H9 (cell line): ENCODE measurements around the gene MAP7. TPM values are rescaled to one million over a fixed set of nuclear protein-coding genes. Genes with fewer than 3 reads are reported as not detected.

Experiments
- DNase-seq: peaks from one replicate; pipeline ENCODE4 v3.0.0-alpha.2; 2017
- H2AFZ ChIP-seq: one replicate; pipeline ENCODE4 v1.6.1; 2013; ENCODE audit warnings: mild to moderate bottlenecking, low read length, control low read depth, moderate library complexity
- H2AK5ac ChIP-seq: 2 replicates; pipeline ENCODE4 v1.6.1; 2013; ENCODE audit warnings: low read length, control low read depth, mixed read lengths; ENCODE audit not compliant: insufficient read length
- H2BK120ac ChIP-seq: one replicate; pipeline ENCODE4 v1.6.1; 2013; ENCODE audit warnings: low read depth, mild to moderate bottlenecking, low read length, control low read depth, inconsistent platforms; ENCODE audit not compliant: poor library complexity, severe bottlenecking
- H2BK12ac ChIP-seq: 2 replicates; pipeline ENCODE4 v1.6.1; 2013; ENCODE audit warnings: low read length, control low read depth, mixed read lengths, low read depth; ENCODE audit not compliant: insufficient read length
- H2BK15ac ChIP-seq: 2 replicates; pipeline ENCODE4 v1.6.1; 2013; ENCODE audit warnings: low read depth, low read length, control low read depth
- H2BK20ac ChIP-seq: one replicate; pipeline ENCODE4 v1.6.1; 2013; ENCODE audit warnings: low read depth, mild to moderate bottlenecking, low read length, control low read depth, inconsistent platforms; ENCODE audit not compliant: poor library complexity, severe bottlenecking
- H2BK5ac ChIP-seq: 2 replicates; pipeline ENCODE4 v1.6.1; 2013; ENCODE audit warnings: low read length, control low read depth, mixed read lengths; ENCODE audit not compliant: insufficient read length
- H3K14ac ChIP-seq: 2 replicates; pipeline ENCODE4 v1.6.1; 2013; ENCODE audit warnings: low read length, control low read depth; ENCODE audit not compliant: insufficient read depth
- H3K18ac ChIP-seq: 2 replicates; pipeline ENCODE4 v1.6.1; 2013; ENCODE audit warnings: low read depth, mild to moderate bottlenecking, mixed read lengths, low read length, control low read depth; ENCODE audit not compliant: insufficient read length
- H3K23ac ChIP-seq: 2 replicates; pipeline ENCODE4 v1.6.1; 2013; ENCODE audit warnings: low read length, control low read depth, mixed read lengths, low read depth; ENCODE audit not compliant: insufficient read length
- H3K23me2 ChIP-seq: 2 replicates; pipeline ENCODE4 v1.6.1; 2013; ENCODE audit warnings: low read depth, mild to moderate bottlenecking, mixed read lengths, low read length, control low read depth; ENCODE audit not compliant: insufficient read length, poor library complexity, severe bottlenecking
- H3K27ac ChIP-seq: 2 replicates; pipeline ENCODE4 v1.5.1; 2013; ENCODE audit warnings: low read length, control low read depth, mixed read lengths, low read depth; ENCODE audit not compliant: insufficient read length
- H3K27me3 ChIP-seq: 2 replicates; pipeline ENCODE4 v1.6.1; 2013; ENCODE audit warnings: low read length, control low read depth, inconsistent platforms; ENCODE audit not compliant: insufficient read depth
- H3K4ac ChIP-seq: 2 replicates; pipeline ENCODE4 v1.6.1; 2013; ENCODE audit warnings: low read depth, mild to moderate bottlenecking, control low read depth, inconsistent platforms, low read length, moderate library complexity
- H3K4me1 ChIP-seq: 2 replicates; pipeline ENCODE4 v1.6.1; 2013; ENCODE audit warnings: low read length, control low read depth, inconsistent platforms; ENCODE audit not compliant: insufficient read depth
- H3K4me2 ChIP-seq: 2 replicates; pipeline ENCODE4 v1.6.1; 2013; ENCODE audit warnings: low read length, control low read depth, mixed read lengths; ENCODE audit not compliant: insufficient read length, insufficient read depth
- H3K56ac ChIP-seq: 2 replicates; pipeline ENCODE4 v1.6.1; 2013; ENCODE audit warnings: low read depth, mild to moderate bottlenecking, mixed read lengths, low read length, control low read depth; ENCODE audit not compliant: insufficient read length
- H3K79me1 ChIP-seq: 2 replicates; pipeline ENCODE4 v1.6.1; 2013; ENCODE audit warnings: low read depth, mild to moderate bottlenecking, moderate library complexity, low read length, control low read depth, inconsistent platforms; ENCODE audit not compliant: insufficient read depth, poor library complexity, severe bottlenecking
- H3K79me2 ChIP-seq: 2 replicates; pipeline ENCODE4 v1.6.1; 2013; ENCODE audit warnings: low read length, control low read depth, inconsistent platforms; ENCODE audit not compliant: insufficient read depth
- H3K9ac ChIP-seq: 2 replicates; pipeline ENCODE4 v1.6.1; 2013; ENCODE audit warnings: low read length, control low read depth, mixed read lengths; ENCODE audit not compliant: insufficient read length; ENCODE audit errors: extremely low read depth
- H3K9me3 ChIP-seq: one replicate; pipeline ENCODE4 v1.6.1; 2013; ENCODE audit warnings: low read depth, low read length, inconsistent platforms; ENCODE audit not compliant: control insufficient read depth
- H3T11ph ChIP-seq: one replicate; pipeline ENCODE4 v1.6.1; 2013; ENCODE audit warnings: mild to moderate bottlenecking, low read length, control low read depth, inconsistent platforms
- H4K20me1 ChIP-seq: one replicate; pipeline ENCODE4 v1.6.1; 2013; ENCODE audit not compliant: control insufficient read depth, insufficient read length, insufficient read depth
- H4K5ac ChIP-seq: 2 replicates; pipeline ENCODE4 v1.6.1; 2013; ENCODE audit warnings: low read depth, mild to moderate bottlenecking, mixed read lengths, low read length, control low read depth; ENCODE audit not compliant: insufficient read length
- H4K8ac ChIP-seq: replicated peaks from 2 replicates; pipeline ENCODE4 v1.6.1; 2013; ENCODE audit warnings: low read length, control low read depth, mixed read lengths, low read depth; ENCODE audit not compliant: insufficient read length
- H4K91ac ChIP-seq: 2 replicates; pipeline ENCODE4 v1.6.1; 2013; ENCODE audit warnings: low read depth, mild to moderate bottlenecking, moderate library complexity, mixed read lengths, low read length, control low read depth; ENCODE audit not compliant: insufficient read length
- H3K27ac Mint-ChIP-seq, 3 experiments: 2 replicates in 2 of 3; 3 replicates in 1 of 3; pipeline ENCODE4 v1.8.0; 2020 to 2021; ENCODE audit warnings: mixed read lengths in 3 of 3, mild to moderate bottlenecking in 1 of 3, moderate library complexity in 1 of 3
- H3K27me3 Mint-ChIP-seq: 2 replicates; pipeline ENCODE4 v1.8.0; 2021; ENCODE audit warnings: low read depth, mild to moderate bottlenecking, moderate library complexity, mixed read lengths
- H3K36me3 Mint-ChIP-seq, 3 experiments: 2 replicates in 2 of 3; 3 replicates in 1 of 3; pipeline ENCODE4 v1.8.0; 2020 to 2021; ENCODE audit warnings: low read depth in 3 of 3, mixed read lengths in 3 of 3; ENCODE audit not compliant: insufficient read depth in 1 of 3
- H3K4me1 Mint-ChIP-seq, 2 experiments: 2 replicates each; pipeline ENCODE4 v1.8.0; 2020; ENCODE audit warnings: mixed read lengths in 2 of 2
- H3K4me3 Mint-ChIP-seq, 2 experiments: 2 replicates in 1 of 2; 3 replicates in 1 of 2; pipeline ENCODE4 v1.8.0; 2020 to 2021; ENCODE audit warnings: mild to moderate bottlenecking in 2 of 2, mixed read lengths in 2 of 2, moderate library complexity in 1 of 2
- H3K9me3 Mint-ChIP-seq, 2 experiments: 2 replicates in 1 of 2; 3 replicates in 1 of 2; pipeline ENCODE4 v1.8.0; 2020; ENCODE audit warnings: mild to moderate bottlenecking in 2 of 2, mixed read lengths in 2 of 2, moderate library complexity in 1 of 2
- CTCF ChIP-seq: fragments of 200-600 bp; sonication (generic); conservative IDR thresholded peaks from 3 replicates; pipeline ENCODE4 v1.8.0; 2021; ENCODE audit warnings: antibody characterized with exemption, mild to moderate bottlenecking
- WGBS: extraction: QIAGEN DNeasy Blood & Tissue Kit; methylation state at CpG from one replicate; pipeline ENCODE4 v1.1.7; 2013; ENCODE audit warnings: missing lambda C conversion rate, low lambda C conversion rate, mixed read lengths; ENCODE audit not compliant: insufficient read length; ENCODE audit errors: extremely low coverage; 5-methylcytosine and 5-hydroxymethylcytosine counted together
- total RNA-seq: library from RNA; stranded (reverse); gene quantifications from 2 replicates; pipeline ENCODE4 v1.2.1, GENCODE V29; 2021

Gene MAP7
- total RNA-seq, 1 experiment from 2014 or later, result 51.1 TPM

GRCh38 chr6:136520517-136520916 lies 29.7 kb downstream of the MAP7 start:
- Histone ChIP-seq H3K56ac (no peak overlapping the region), H3K9ac (no peak overlapping the region), H3K4me2 (no peak overlapping the region), H2BK120ac (no peak overlapping the region), H4K91ac (no peak overlapping the region), H3K4ac (no peak overlapping the region), H3K9me3 (no peaks in the 10 kb centered on the region), H4K20me1 (no peaks in the 10 kb centered on the region), H3K27me3 (no peaks in the 10 kb centered on the region), H2BK5ac (no peak overlapping the region), H3K27ac (no peak overlapping the region), H4K5ac (no peak overlapping the region), H2AFZ (no peak overlapping the region), H2BK12ac (no peak overlapping the region), H2BK20ac (no peak overlapping the region), H3K14ac (no peak overlapping the region), H2BK15ac (no peak overlapping the region), H3K79me2 (peaks cover 3% of the 10 kb centered on the region; the same call in 1 of the 2 replicates), H4K8ac (no peak overlapping the region), H3K4me1 (peaks cover 11% of the 10 kb centered on the region), H3K79me1 (peaks cover 6% of the 10 kb centered on the region), H2AK5ac (no peak overlapping the region), H3T11ph (no peak overlapping the region), H3K18ac (no peak overlapping the region), H3K23ac (no peak overlapping the region), H3K23me2 (no peaks in the 10 kb centered on the region)
- no peaks in the 10 kb centered on the region for H3K27me3 Mint-ChIP-seq
- peaks cover 0 to 7% (median 2%) of the 10 kb centered on the region in 3 experiments; a peak in 2 of 7 replicates for H3K36me3 Mint-ChIP-seq
- no peaks in the 10 kb centered on the region for H3K9me3 Mint-ChIP-seq
- H3K27ac Mint-ChIP-seq, result peak overlapping the region in 1 of 3 experiments; percentile 20; a peak in 3 of 7 replicates
- TF ChIP-seq CTCF, result no peak
- no peak overlapping the region; a peak in 1 of 5 replicates for H3K4me3 Mint-ChIP-seq
- WGBS, result no CpG with 5 or more reads among the region's 3 CpGs
- DNase-seq, result no peak
- H3K4me1 Mint-ChIP-seq, result peaks cover 25 to 41% of the 10 kb centered on the region in 2 experiments
